Neuronal stem cell (in vitro differentiated cells): Measurements from ENCODE around the gene CTNND2.
A peak's percentile ranks its signal among the peaks of the same experiment; 100 is the strongest.

Experiments used
- DNase-seq: peaks from one replicate; pipeline ENCODE4 v3.0.0-alpha.2; 2013; ENCODE audit warnings: low spot score
- H2AFZ ChIP-seq: one replicate; pipeline ENCODE4 v1.6.1; 2013; ENCODE audit warnings: mild to moderate bottlenecking, low read length, inconsistent platforms
- H2AK5ac ChIP-seq: 2 replicates; pipeline ENCODE4 v1.6.1; 2013; ENCODE audit warnings: low read depth, mild to moderate bottlenecking, inconsistent platforms, low read length, moderate library complexity, mixed read lengths
- H2BK120ac ChIP-seq: 2 replicates; pipeline ENCODE4 v1.6.1; 2013; ENCODE audit warnings: low read depth, mild to moderate bottlenecking, inconsistent platforms, low read length, moderate library complexity, mixed read lengths
- H2BK12ac ChIP-seq: one replicate; pipeline ENCODE4 v1.6.1; 2013; ENCODE audit warnings: low read length, inconsistent platforms
- H2BK15ac ChIP-seq: 2 replicates; pipeline ENCODE4 v1.6.1; 2013; ENCODE audit warnings: mild to moderate bottlenecking, low read length, inconsistent platforms, mixed read lengths
- H2BK5ac ChIP-seq: one replicate; pipeline ENCODE4 v1.6.1; 2013; ENCODE audit warnings: inconsistent platforms, mild to moderate bottlenecking, low read length, moderate library complexity
- H3K14ac ChIP-seq: one replicate; pipeline ENCODE4 v1.6.1; 2013; ENCODE audit warnings: low read length, inconsistent platforms
- H3K18ac ChIP-seq: 2 replicates; pipeline ENCODE4 v1.6.1; 2013; ENCODE audit warnings: low read length, inconsistent platforms
- H3K23ac ChIP-seq: 2 replicates; pipeline ENCODE4 v1.6.1; 2013; ENCODE audit warnings: low read depth, mild to moderate bottlenecking, mixed read lengths, low read length, inconsistent platforms; ENCODE audit not compliant: poor library complexity
- H3K27ac ChIP-seq: replicated peaks from 3 replicates; pipeline ENCODE4 v1.5.1; 2013; ENCODE audit warnings: low read length, inconsistent platforms
- H3K27me3 ChIP-seq, 3 experiments: 2 replicates each; pipeline ENCODE4 v1.6.1; 2013; ENCODE audit warnings: low read length in 3 of 3, mild to moderate bottlenecking in 2 of 3, inconsistent platforms in 1 of 3, low read depth in 1 of 3, mixed read lengths in 1 of 3, moderate library complexity in 1 of 3; ENCODE audit not compliant: control insufficient read depth in 3 of 3, insufficient read depth in 3 of 3
- H3K36me3 ChIP-seq, 2 donors: replicated peaks in 1 of 2; 2 replicates each; pipeline ENCODE4 v1.6.1; 2013; ENCODE audit warnings: low read length in 2 of 2; ENCODE audit not compliant: control insufficient read depth in 2 of 2, insufficient read depth in 2 of 2
- H3K4ac ChIP-seq: 2 replicates; pipeline ENCODE4 v1.6.1; 2013; ENCODE audit warnings: inconsistent platforms, mild to moderate bottlenecking, low read length, moderate library complexity
- H3K4me1 ChIP-seq, 2 donors: 1 replicate in 1 of 2; 2 replicates in 1 of 2; pipeline ENCODE4 v1.6.1; 2013; ENCODE audit warnings: low read length in 2 of 2, low read depth in 1 of 2; ENCODE audit not compliant: control insufficient read depth in 2 of 2, insufficient read depth in 1 of 2
- H3K4me2 ChIP-seq: one replicate; pipeline ENCODE4 v1.6.1; 2013; ENCODE audit warnings: mild to moderate bottlenecking, low read length, inconsistent platforms; ENCODE audit not compliant: insufficient read depth, poor library complexity, severe bottlenecking
- H3K4me3 ChIP-seq, 2 donors: 2 replicates each; pipeline ENCODE4 v1.5.1; 2013; ENCODE audit warnings: low read length in 2 of 2, mild to moderate bottlenecking in 2 of 2, inconsistent platforms in 1 of 2, moderate library complexity in 1 of 2
- H3K79me1 ChIP-seq: one replicate; pipeline ENCODE4 v1.6.1; 2013; ENCODE audit warnings: low read depth, mild to moderate bottlenecking, inconsistent platforms, low read length, moderate library complexity
- H3K9ac ChIP-seq: one replicate; pipeline ENCODE4 v1.6.1; 2013; ENCODE audit warnings: mild to moderate bottlenecking, low read depth, low read length, inconsistent platforms; ENCODE audit not compliant: poor library complexity
- H3K9me3 ChIP-seq, 2 donors: replicated peaks in 1 of 2; 2 replicates each; pipeline versions ENCODE3 to v1.6.1; 2013; ENCODE audit warnings: low read length in 2 of 2, mild to moderate bottlenecking in 2 of 2, inconsistent platforms in 1 of 2, low read depth in 1 of 2, mixed read lengths in 1 of 2, moderate library complexity in 1 of 2; ENCODE audit not compliant: control insufficient read depth in 2 of 2, insufficient read depth in 1 of 2
- H4K8ac ChIP-seq: one replicate; pipeline ENCODE4 v1.6.1; 2013; ENCODE audit warnings: low read depth, mild to moderate bottlenecking, inconsistent platforms, low read length, moderate library complexity
- H4K91ac ChIP-seq: one replicate; pipeline ENCODE4 v1.6.1; 2013; ENCODE audit warnings: low read length, low read depth, mild to moderate bottlenecking, inconsistent platforms; ENCODE audit not compliant: poor library complexity
- WGBS, 2 donors: extraction: QIAGEN DNeasy Blood & Tissue Kit; methylation state at CpG; one replicate each; pipeline ENCODE4 v1.1.7; 2013; ENCODE audit warnings: missing lambda C conversion rate in 2 of 2, mixed read lengths in 1 of 2; ENCODE audit not compliant: insufficient read length in 2 of 2, insufficient replicate concordance in 1 of 2; ENCODE audit errors: extremely low coverage in 2 of 2; 5-methylcytosine and 5-hydroxymethylcytosine counted together

The CTNND2 gene

GRCh38 chr5:11719888-11720481 is 184.3 kb downstream of the CTNND2 start:
- H3K27ac ChIP-seq = no peak overlapping the region
- no peaks in the 10 kb centered on the region for H3K36me3 ChIP-seq
- H3K4me2 ChIP-seq = no peak overlapping the region
- no peak overlapping the region for H3K18ac ChIP-seq
- no peak overlapping the region for H2BK120ac ChIP-seq
- H3K9me3 ChIP-seq = no peaks in the 10 kb centered on the region
- DNase-seq = peak; percentile 56
- H3K79me1 ChIP-seq = no peaks in the 10 kb centered on the region
- no peak overlapping the region for H3K4ac ChIP-seq
- no peaks in the 10 kb centered on the region for H3K27me3 ChIP-seq
- H2AK5ac ChIP-seq = no peak overlapping the region
- WGBS, 2 donors = no CpG with 5 or more reads among the region's 5 CpGs
- no peak overlapping the region for H2BK12ac ChIP-seq
- no peak overlapping the region for H3K14ac ChIP-seq
- no peak overlapping the region for H3K4me3 ChIP-seq
- H2AFZ ChIP-seq = no peak overlapping the region
- H3K23ac ChIP-seq = no peak overlapping the region
- H4K8ac ChIP-seq = no peak overlapping the region
- no peak overlapping the region for H2BK5ac ChIP-seq
- no peak overlapping the region for H2BK15ac ChIP-seq
- H4K91ac ChIP-seq = no peak overlapping the region
- H3K4me1 ChIP-seq = no peaks in the 10 kb centered on the region
- no peak overlapping the region for H3K9ac ChIP-seq

- Histone ChIP-seq H3K27me3 (no peaks in the 10 kb centered on the region), H2BK15ac (no peak overlapping the region), H3K9ac (no peak overlapping the region), H4K91ac (no peak overlapping the region), H3K23ac (no peak overlapping the region), H3K4me3 (no peak overlapping the region), H3K27ac (no peak overlapping the region), H2AK5ac (no peak overlapping the region), H3K14ac (no peak overlapping the region), H3K36me3 (no peaks in the 10 kb centered on the region), H3K4ac (no peak overlapping the region), H3K79me1 (no peaks in the 10 kb centered on the region), H4K8ac (no peak overlapping the region), H3K4me1 (no peaks in the 10 kb centered on the region), H2BK12ac (no peak overlapping the region), H3K4me2 (no peak overlapping the region), H2AFZ (no peak overlapping the region), H3K9me3 (no peaks in the 10 kb centered on the region), H3K18ac (no peak overlapping the region), H2BK120ac (no peak overlapping the region), H2BK5ac (no peak overlapping the region)
- no peak for DNase-seq
- WGBS, 2 donors = no CpG with 5 or more reads among the region's 6 CpGs
These were observed 188.6 kb downstream of the CTNND2 start for GRCh38 chr5:11715461-11716196.

DNA sequence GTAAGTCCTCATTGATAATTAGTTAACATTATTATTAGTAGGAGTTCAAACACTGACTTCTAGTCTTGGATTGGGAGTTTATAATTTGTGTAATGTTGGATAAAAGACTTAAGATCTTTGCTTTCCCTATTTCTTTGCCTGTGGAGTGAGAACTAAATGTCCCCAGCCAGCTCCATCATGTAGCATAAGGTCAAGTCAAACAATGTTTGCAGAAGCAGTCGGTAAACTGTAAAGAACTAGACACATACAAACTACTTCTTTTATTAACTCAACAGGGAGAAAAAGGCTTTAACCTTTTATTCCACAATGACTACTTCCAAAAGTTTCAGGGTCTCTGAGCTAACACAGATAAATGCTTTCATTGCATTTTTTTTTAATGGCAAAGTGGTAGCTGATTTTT is 192.3 kb downstream of the CTNND2 start:
- Histone ChIP-seq H3K4me2 (no peak overlapping the region), H2BK12ac (no peak overlapping the region), H3K79me1 (no peaks in the 10 kb centered on the region), H3K23ac (no peak overlapping the region), H2AFZ (peak overlapping the region; percentile 50), H3K4me1 (no peaks in the 10 kb centered on the region), H2BK120ac (no peak overlapping the region), H3K14ac (no peak overlapping the region), H3K27ac (no peak overlapping the region), H2BK5ac (no peak overlapping the region), H3K27me3 (no peaks in the 10 kb centered on the region), H4K8ac (no peak overlapping the region), H3K9ac (no peak overlapping the region), H3K36me3 (no peaks in the 10 kb centered on the region), H4K91ac (no peak overlapping the region), H3K4me3 (no peak overlapping the region), H3K18ac (no peak overlapping the region), H3K9me3 (no peaks in the 10 kb centered on the region), H2AK5ac (no peak overlapping the region), H3K4ac (no peak overlapping the region), H2BK15ac (no peak overlapping the region)
- DNase-seq = no peak
- WGBS, 2 donors = no CpG with 5 or more reads among the region's 1 CpG

DNA sequence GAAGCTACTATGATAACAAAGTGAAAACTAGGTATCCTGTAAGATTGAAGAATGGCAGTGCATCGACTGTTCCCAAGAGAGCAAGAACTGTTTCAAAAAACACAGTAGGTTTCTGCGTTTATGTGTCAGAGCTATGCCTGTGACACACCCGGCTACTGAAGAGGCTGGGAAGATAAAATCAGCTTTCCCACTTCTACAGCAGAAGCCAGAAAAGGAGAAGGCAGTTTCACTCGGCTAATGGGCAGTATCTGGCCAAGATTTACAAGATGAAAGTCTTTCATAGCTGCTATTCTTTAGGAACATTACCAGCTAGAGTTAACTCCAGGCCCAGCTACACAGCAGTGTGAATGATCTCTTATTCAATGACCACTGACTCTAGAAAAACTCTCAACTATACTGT is 195.2 kb downstream of the CTNND2 start:
- no peak overlapping the region for H2BK12ac ChIP-seq
- H3K36me3 ChIP-seq = no peaks in the 10 kb centered on the region
- H3K23ac ChIP-seq = no peak overlapping the region
- H3K4me2 ChIP-seq = no peak overlapping the region
- no peak overlapping the region for H3K4me3 ChIP-seq
- no peak overlapping the region for H4K8ac ChIP-seq
- no peak overlapping the region for H3K9ac ChIP-seq
- no peak overlapping the region for H3K14ac ChIP-seq
- H3K4me1 ChIP-seq = no peaks in the 10 kb centered on the region
- no peak overlapping the region for H2BK120ac ChIP-seq
- no peak for DNase-seq
- H3K27ac ChIP-seq = no peak overlapping the region
- WGBS, 2 donors = no CpG with 5 or more reads among the region's 4 CpGs
- no peak overlapping the region for H3K18ac ChIP-seq
- H3K4ac ChIP-seq = no peak overlapping the region
- H3K79me1 ChIP-seq = no peaks in the 10 kb centered on the region
- H3K27me3 ChIP-seq = no peaks in the 10 kb centered on the region
- no peak overlapping the region for H4K91ac ChIP-seq
- no peak overlapping the region for H2AK5ac ChIP-seq
- H2AFZ ChIP-seq = no peak overlapping the region
- no peak overlapping the region for H2BK15ac ChIP-seq
- H2BK5ac ChIP-seq = no peak overlapping the region
- H3K9me3 ChIP-seq = no peaks in the 10 kb centered on the region
